Measurements from ENCODE around the gene PRLR. TPM values are rescaled to one million over a fixed set of nuclear protein-coding genes. Genes with fewer than 3 reads are reported as not detected.

PRLR gene
- total and polyA plus RNA-seq, 9 of the 15 experiments (the other 6 are each of a cell fraction or from before 2014, with no cell fraction given), result 0.02 TPM; not detected in 8

DNA sequence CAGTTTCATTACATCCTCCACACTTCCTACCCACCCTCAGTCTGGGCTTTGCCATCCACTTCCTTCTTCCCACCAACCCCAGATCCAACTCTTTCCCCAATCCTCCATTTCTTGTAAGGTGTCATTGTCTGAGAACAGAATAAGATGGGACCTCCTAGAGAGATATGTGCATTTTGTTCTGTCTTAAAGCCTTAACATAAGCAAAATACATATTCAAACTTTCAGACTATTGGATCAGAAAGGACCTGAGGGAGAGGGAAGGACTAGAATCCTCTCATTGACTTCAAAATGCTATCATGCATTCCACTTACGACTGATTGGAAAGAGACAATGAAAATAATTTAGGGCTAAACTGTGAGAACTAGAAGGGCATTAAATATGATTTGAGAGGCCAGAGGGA lies 225.5 kb downstream of the PRLR start (continued):
- TF ChIP-seq, protein P1, sequence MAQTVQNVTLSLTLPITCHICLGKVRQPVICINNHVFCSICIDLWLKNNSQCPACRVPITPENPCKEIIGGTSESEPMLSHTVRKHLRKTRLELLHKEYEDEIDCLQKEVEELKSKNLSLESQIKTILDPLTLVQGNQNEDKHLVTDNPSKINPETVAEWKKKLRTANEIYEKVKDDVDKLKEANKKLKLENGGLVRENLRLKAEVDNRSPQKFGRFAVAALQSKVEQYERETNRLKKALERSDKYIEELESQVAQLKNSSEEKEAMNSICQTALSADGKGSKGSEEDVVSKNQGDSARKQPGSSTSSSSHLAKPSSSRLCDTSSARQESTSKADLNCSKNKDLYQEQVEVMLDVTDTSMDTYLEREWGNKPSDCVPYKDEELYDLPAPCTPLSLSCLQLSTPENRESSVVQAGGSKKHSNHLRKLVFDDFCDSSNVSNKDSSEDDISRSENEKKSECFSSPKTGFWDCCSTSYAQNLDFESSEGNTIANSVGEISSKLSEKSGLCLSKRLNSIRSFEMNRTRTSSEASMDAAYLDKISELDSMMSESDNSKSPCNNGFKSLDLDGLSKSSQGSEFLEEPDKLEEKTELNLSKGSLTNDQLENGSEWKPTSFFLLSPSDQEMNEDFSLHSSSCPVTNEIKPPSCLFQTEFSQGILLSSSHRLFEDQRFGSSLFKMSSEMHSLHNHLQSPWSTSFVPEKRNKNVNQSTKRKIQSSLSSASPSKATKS (CRISPR knock-in tag; IDR thresholded peaks at IDR 0.05), result no peak
- no peak for TF ChIP-seq TBL1XR1 (IDR thresholded peaks at IDR 0.05; ENCODE audit: low read length in 2 of 2)
- TF ChIP-seq THRAP3 (IDR thresholded peaks at IDR 0.05; ENCODE audit: borderline replicate concordance), result no peak
- TF ChIP-seq, protein P2, sequence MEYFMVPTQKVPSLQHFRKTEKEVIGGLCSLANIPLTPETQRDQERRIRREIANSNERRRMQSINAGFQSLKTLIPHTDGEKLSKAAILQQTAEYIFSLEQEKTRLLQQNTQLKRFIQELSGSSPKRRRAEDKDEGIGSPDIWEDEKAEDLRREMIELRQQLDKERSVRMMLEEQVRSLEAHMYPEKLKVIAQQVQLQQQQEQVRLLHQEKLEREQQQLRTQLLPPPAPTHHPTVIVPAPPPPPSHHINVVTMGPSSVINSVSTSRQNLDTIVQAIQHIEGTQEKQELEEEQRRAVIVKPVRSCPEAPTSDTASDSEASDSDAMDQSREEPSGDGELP (CRISPR knock-in tag; IDR thresholded peaks at IDR 0.05; ENCODE audit: borderline replicate concordance), result no peak

DNA sequence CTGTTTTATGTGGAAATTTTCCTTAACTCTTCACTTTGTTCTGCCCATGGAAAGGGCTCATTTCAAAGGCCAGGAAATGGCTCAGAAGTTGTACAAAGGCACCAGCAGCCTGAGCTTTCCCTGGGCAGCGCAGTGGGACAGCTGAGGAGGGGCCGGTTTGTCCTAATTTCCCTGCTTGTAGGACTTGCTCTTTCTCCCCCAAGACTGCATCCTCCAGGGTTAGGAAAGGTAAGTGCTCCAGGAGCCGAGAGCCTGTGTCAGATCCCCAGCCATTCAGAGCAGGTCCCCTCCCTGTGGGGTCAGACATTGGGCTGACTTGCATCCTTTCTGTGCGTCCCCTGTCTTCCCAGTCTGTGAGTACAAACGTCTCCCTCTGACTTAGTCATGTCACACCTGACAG lies 226.1 kb downstream of the PRLR start:
- DNase-seq (ENCODE audit: extremely low read depth in 1 of 4, low spot score in 3 of 4), result peak in 1 of 4 experiments; percentile 13
- ChIA-PET POLR2A (interaction anchor here (0.5 to 0.8 kb wide), 2 partner anchors 100 to 505 kb away, joined by 3 to 4 read pairs; no protein-coding TSS in a partner anchor), CTCF (ENCODE audit: low intra/inter-chr PET ratio) (interaction anchor here (0.9 to 2.4 kb wide), 3 partner anchors 46 to 530 kb away, joined by 3 to 11 read pairs (median 8); no protein-coding TSS in a partner anchor)
- H3K4me3 ChIP-seq, result no peak overlapping the region
- H3K9ac ChIP-seq (ENCODE audit: insufficient read depth in 1 of 2, low read depth in 2 of 2, low read length in 2 of 2), result no peak overlapping the region
- H3K27ac ChIP-seq (ENCODE audit: extremely low read depth, low read depth, low read length), result no peak overlapping the region
- H3K4me2 ChIP-seq (ENCODE audit: insufficient read depth, low read length), result no peak overlapping the region
- H3K9me3 ChIP-seq (replicated peaks; ENCODE audit: control insufficient read depth, insufficient read depth, low read depth, low read length), result no peaks in the 10 kb centered on the region
- no peaks in the 10 kb centered on the region for H4K20me1 ChIP-seq (replicated peaks; ENCODE audit: control insufficient read depth, insufficient read depth, low read length)
- no peaks in the 10 kb centered on the region for H3K36me3 ChIP-seq (ENCODE audit: control insufficient read depth, insufficient read depth, low read length)
- no peak for FAIRE-seq
- intact Hi-C loops (cut with micrococcal nuclease), result loop anchor here (5.0 kb wide), 2 partner anchors 87 to 107 kb away; partner anchors contain the start of genes BRIX1 and RAD1
- WGBS (ENCODE audit: insufficient coverage, low coverage, missing lambda C conversion rate), result 13% methylated on average over 5 of the region's 5 CpGs
- BruUV-seq (replicated peaks), result no TSS peak
- in situ Hi-C loops (cut with MboI), result loop anchor here (10.0 kb wide), 1 partner anchor 529 kb away; no protein-coding TSS in a partner anchor
- H3K4me1 ChIP-seq (replicated peaks in 1 of 2; ENCODE audit: control insufficient read depth in 2 of 2, insufficient read depth in 2 of 2, low read length in 2 of 2), result no peaks in the 10 kb centered on the region; a peak in 1 of 5 replicates
- no peaks in the 10 kb centered on the region for H3K9me1 ChIP-seq (ENCODE audit: control insufficient read depth, insufficient read depth, low read length)
- no peak for TF ChIP-seq SP1 (CRISPR knock-in tag; IDR thresholded peaks at IDR 0.05)
- no peaks in the 10 kb centered on the region for H3K79me2 ChIP-seq (ENCODE audit: control insufficient read depth, insufficient read depth, low read length)
- no peak for ATAC-seq
- H2AFZ ChIP-seq (ENCODE audit: low read depth, low read length), result no peak overlapping the region
- H3K27me3 ChIP-seq (ENCODE audit: control insufficient read depth in 2 of 2, insufficient read depth in 2 of 2, low read length in 2 of 2), result peaks cover 3 to 16% of the 10 kb centered on the region in 2 experiments; a peak in 3 of 5 replicates

Measured in K562 (cell line).